HepG2 (cell line): Measurements from ENCODE around the gene EYA2. TPM values are rescaled to one million over a fixed set of nuclear protein-coding genes. Genes with fewer than 3 reads are reported as not detected.

ENCODE experiments used
- ATAC-seq: fragments of 200-7000 bp; cut with Tn5 transposase; 3 replicates; pipeline ENCODE4 v1.9.1; 2020; ENCODE audit warnings: mild to moderate bottlenecking, moderate library complexity
- BruUV-seq: library from RNA; stranded (reverse); fragments of 400-500 nt; replicated peaks from 2 replicates; lab custom pipeline; 2021; lab: Mats Ljungman, UMichigan
- CTCF ChIA-PET: fragments of 300-600 bp; formaldehyde crosslinking; extraction: SDS; loops from one replicate; lab custom pipeline; 2021; ENCODE audit warnings: low total read pairs, inconsistent platforms, low intra/inter-chr PET ratio; lab: Yijun Ruan, JAX
- POLR2A ChIA-PET: fragments of 350-600 bp; sonication (Branson Sonifier 250); formaldehyde crosslinking; loops from one replicate; lab custom pipeline; 2020; ENCODE audit warnings: antibody characterized with exemption, inconsistent platforms; lab: Yijun Ruan, JAX
- DNase-seq: peaks from one replicate; pipeline ENCODE4 v3.0.0-alpha.2; 2015; ENCODE audit warnings: low spot score
- FAIRE-seq: peaks from 3 replicates; lab custom pipeline; 2011; peaks lifted over from hg19 to GRCh38; lab: Jason Lieb, UNC
- H2AFZ ChIP-seq: one replicate; pipeline ENCODE4 v1.6.1; 2011; ENCODE audit warnings: low read length, inconsistent platforms
- H3K27ac ChIP-seq: fragments of 300-600 bp; 3 replicates; pipeline ENCODE4 v1.8.0; 2011; ENCODE audit warnings: mixed run types, mild to moderate bottlenecking, mixed read lengths, low read length, inconsistent platforms; ENCODE audit not compliant: insufficient read depth; ENCODE audit errors: extremely low read length
- H3K27me3 ChIP-seq, 2 experiments: fragments of 200-600 bp in 1 of 2; 2 replicates in 1 of 2; 3 replicates in 1 of 2; pipeline versions ENCODE4 v1.6.0 to v1.8.0; 2011; ENCODE audit warnings: low read length in 2 of 2, mild to moderate bottlenecking in 2 of 2, moderate library complexity in 2 of 2, inconsistent platforms in 1 of 2; ENCODE audit not compliant: insufficient read depth in 2 of 2, control insufficient read depth in 1 of 2
- H3K36me3 ChIP-seq, 2 experiments: fragments of 200-600 bp in 1 of 2; replicated peaks in 1 of 2; 2 replicates in 1 of 2; 3 replicates in 1 of 2; pipeline versions ENCODE4 v1.5.1 to v1.8.0; 2011; ENCODE audit warnings: low read length in 2 of 2, inconsistent platforms in 1 of 2; ENCODE audit not compliant: insufficient read depth in 2 of 2, control insufficient read depth in 1 of 2
- H3K4me1 ChIP-seq: 2 replicates; pipeline ENCODE4 v1.5.1; 2012; ENCODE audit warnings: low read length, inconsistent platforms; ENCODE audit not compliant: insufficient read depth
- H3K4me2 ChIP-seq: 2 replicates; pipeline ENCODE4 v1.6.0; 2011; ENCODE audit warnings: low read depth, low read length, inconsistent platforms
- H3K4me3 ChIP-seq, 3 experiments: fragments of 200-600 bp in 1 of 3; sonication (generic), shearing (Covaris generic) in 1 of 3; replicated peaks in 1 of 3; 2 replicates each; pipeline ENCODE4 v1.5.1; 2011 to 2016; ENCODE audit warnings: low read length in 3 of 3, inconsistent platforms in 2 of 3, low read depth in 2 of 3, mild to moderate bottlenecking in 2 of 3, control low read depth in 1 of 3, mixed read lengths in 1 of 3; ENCODE audit not compliant: insufficient read depth in 1 of 3
- H3K79me2 ChIP-seq: one replicate; pipeline ENCODE4 v1.6.1; 2011; ENCODE audit warnings: low read length, inconsistent platforms; ENCODE audit not compliant: insufficient read depth
- H3K9ac ChIP-seq: 2 replicates; pipeline ENCODE4 v1.6.0; 2011; ENCODE audit warnings: mild to moderate bottlenecking, low read depth, low read length, inconsistent platforms; ENCODE audit not compliant: insufficient read depth
- H3K9me3 ChIP-seq: 2 replicates; pipeline ENCODE4 v1.5.1; 2012; ENCODE audit warnings: mild to moderate bottlenecking, low read length
- H4K20me1 ChIP-seq: 2 replicates; pipeline ENCODE4 v1.6.0; 2011; ENCODE audit warnings: inconsistent platforms, mild to moderate bottlenecking, low read length, moderate library complexity; ENCODE audit not compliant: insufficient read depth
- KDM6A ChIP-seq: IDR thresholded peaks from 2 replicates; pipeline ENCODE4 v1.6.1; 2016; ENCODE audit warnings: low read depth
- KLF11 ChIP-seq: IDR thresholded peaks from 2 replicates; pipeline ENCODE4 v1.6.1; 2016; ENCODE audit warnings: missing compliant biosample characterization
- MAFF ChIP-seq: IDR thresholded peaks from 2 replicates; pipeline ENCODE4 v1.6.1; 2011; ENCODE audit warnings: low read depth, low read length, improper control_type of control experiment
- MAFK ChIP-seq, 2 experiments: IDR thresholded peaks in 1 of 2; conservative IDR thresholded peaks in 1 of 2; 2 replicates each; pipeline ENCODE4 v1.6.1; 2011; ENCODE audit warnings: improper control_type of control experiment in 2 of 2, low read length in 2 of 2
- NCOA5 ChIP-seq: sonication (generic); formaldehyde crosslinking; IDR thresholded peaks from 2 replicates; pipeline ENCODE4 v1.4.0; 2020; ENCODE audit warnings: missing genetic modification reagents
- STAT5B ChIP-seq: sonication (generic); formaldehyde crosslinking; IDR thresholded peaks from 2 replicates; pipeline ENCODE4 v1.4.0; 2020; ENCODE audit warnings: missing genetic modification reagents
- WGBS: methylation state at CpG from one replicate; pipeline ENCODE4 v1.1.6; 2017; ENCODE audit warnings: low lambda C conversion rate; 5-methylcytosine and 5-hydroxymethylcytosine counted together
- in situ Hi-C: cut with HindIII; loops from 2 replicates; pipeline ENCODE4 v1.10.0; 2017; ENCODE audit warnings: low pct_unique_long_range_greater_than_20kb; ENCODE audit not compliant: extremely low pct_ligation_motif_present
- intact Hi-C: fragments of 100-400 bp; cut with micrococcal nuclease; formaldehyde crosslinking; loops from one replicate; pipeline ENCODE4 v1.10.0; 2022; ENCODE audit not compliant: unreplicated experiment
- polyA plus RNA-seq, 8 experiments: library from polyadenylated mRNA; depleted of rRNA in 3 of 8; stranded (reverse) in 7 of 8; unstranded in 1 of 8; fragments of >200 nt; fragmentation: Illumina TruSeq in 4 of 8; extraction: Trizol in 4 of 8; gene quantifications; 2 replicates each; pipeline versions ENCODE4 v1.2.1 to v1.2.3, GENCODE V29; 2011 to 2016; ENCODE audit warnings: low read depth in 4 of 8, missing spikeins in 1 of 8, mixed read lengths in 1 of 8; ENCODE audit not compliant: insufficient read depth in 1 of 8
- total RNA-seq, 5 experiments: library from RNA; depleted of rRNA; stranded (reverse); fragments of >200 nt; fragmentation: Illumina TruSeq; extraction: Trizol; gene quantifications; 2 replicates each; pipeline ENCODE4 v1.2.3, GENCODE V29; 2016; ENCODE audit warnings: low read depth in 1 of 5

EYA2 gene
- total and polyA plus RNA-seq, 2 of the 13 experiments (the other 11 are each of a cell fraction or from before 2014, with no cell fraction given) = not detected

DNA sequence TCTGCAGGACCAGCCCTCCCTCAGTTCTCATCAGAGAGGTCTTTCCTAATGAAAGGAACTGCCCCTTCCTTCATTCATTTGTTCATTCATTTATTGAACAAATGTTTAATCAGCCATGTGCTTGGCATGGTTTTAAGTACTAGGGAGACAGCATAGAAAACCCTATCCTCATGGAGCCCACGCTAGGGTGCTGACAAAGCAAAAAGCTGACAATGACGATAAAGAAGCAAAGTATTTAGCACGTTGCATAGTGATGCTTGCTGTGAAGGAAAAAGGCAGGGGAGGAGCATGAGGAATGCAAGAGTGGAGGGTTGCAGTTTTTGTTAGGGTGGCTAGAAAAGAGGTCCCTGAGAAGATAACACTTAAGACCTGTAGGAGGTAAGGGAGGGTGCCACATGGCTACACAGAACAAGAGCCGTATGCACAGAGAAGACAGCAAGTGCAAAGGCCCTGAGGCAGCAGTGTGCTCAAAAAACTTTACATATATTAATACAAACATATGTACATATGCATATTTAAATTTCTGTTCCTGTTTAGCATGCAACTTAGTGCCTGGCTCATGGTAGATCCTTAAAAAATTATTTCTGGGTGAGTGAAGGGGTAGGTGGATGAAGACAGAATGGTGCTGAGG lies 98.9 kb downstream of the EYA2 start:
- no peak overlapping the region for H3K27ac ChIP-seq
- WGBS = 16% methylated on average over 4 of the region's 4 CpGs
- no peak for ATAC-seq
- H3K4me1 ChIP-seq = no peaks in the 10 kb centered on the region
- no peak overlapping the region for H2AFZ ChIP-seq
- no peak overlapping the region for H3K4me3 ChIP-seq
- TF ChIP-seq KLF11 (CRISPR knock-in tag) (no peak), NCOA5 (no peak), MAFK (conservative IDR thresholded peaks at IDR 0.05 in 1 of 2, IDR thresholded peaks at IDR 0.05 in 1 of 2; ENCODE audit: low read length in 2 of 2) (peak; percentile 93 to 94), MAFF (peak; percentile 89)
- TF ChIP-seq, all 625 proteins: peak for 2
- H3K9me3 ChIP-seq = no peaks in the 10 kb centered on the region
- DNase-seq (no peak), FAIRE-seq (no peak)
- no peaks in the 10 kb centered on the region for H3K36me3 ChIP-seq
- ChIA-PET CTCF (no interaction called here), POLR2A (no interaction called here)
- H3K4me2 ChIP-seq = no peak overlapping the region
- intact Hi-C loops = no loop called here
- BruUV-seq = no TSS peak
- no peak overlapping the region for H3K9ac ChIP-seq
- no peaks in the 10 kb centered on the region for H4K20me1 ChIP-seq
- in situ Hi-C loops = no loop called here
- no peaks in the 10 kb centered on the region for H3K79me2 ChIP-seq
- peaks cover 2 to 53% of the 10 kb centered on the region in 2 experiments; a peak in 4 of 5 replicates for H3K27me3 ChIP-seq

DNA sequence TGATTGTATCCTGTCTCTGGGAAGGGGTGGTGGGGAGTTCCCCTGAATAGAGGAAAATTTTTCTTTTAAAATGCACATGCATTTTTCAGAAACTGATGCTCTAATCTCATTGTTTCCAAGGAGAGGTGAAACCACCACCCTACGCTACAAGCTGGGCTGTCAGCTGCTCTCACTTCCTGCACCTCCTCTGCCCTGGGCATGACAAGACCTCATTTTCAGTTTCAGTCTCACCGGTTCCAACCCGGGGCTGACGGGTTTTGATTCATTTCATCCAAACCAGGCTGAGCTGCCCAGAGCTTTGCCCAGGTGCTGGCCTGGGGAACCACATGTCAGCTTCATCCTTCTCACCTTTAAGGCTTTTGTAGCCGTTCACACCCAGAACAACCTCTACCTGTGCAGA lies 99.7 kb downstream of the EYA2 start:
- Histone ChIP-seq H3K27ac (no peak overlapping the region), H3K9ac (no peak overlapping the region), H3K79me2 (no peaks in the 10 kb centered on the region), H3K4me2 (no peak overlapping the region), H4K20me1 (no peaks in the 10 kb centered on the region), H3K9me3 (no peaks in the 10 kb centered on the region), H3K4me3 (no peak overlapping the region), H2AFZ (no peak overlapping the region), H3K27me3 (peaks cover 2 to 48% of the 10 kb centered on the region in 2 experiments; a peak in 4 of 5 replicates), H3K36me3 (no peaks in the 10 kb centered on the region), H3K4me1 (no peaks in the 10 kb centered on the region)
- no peak for FAIRE-seq
- ChIA-PET CTCF (no interaction called here), POLR2A (no interaction called here)
- BruUV-seq = no TSS peak
- TF ChIP-seq KDM6A (CRISPR knock-in tag) (no peak), STAT5B (no peak)
- ATAC-seq = no peak
- intact Hi-C loops (no loop called here), in situ Hi-C loops (no loop called here)
- 14% methylated on average over 5 of the region's 5 CpGs for whole genome bisulfite sequencing
- no peak for DNase-seq
